ENCODE measurements around the gene COX6B2. TPM values are rescaled to one million over a fixed set of nuclear protein-coding genes. Genes with fewer than 3 reads are reported as not detected.

Gene COX6B2
- polyA plus RNA-seq, 1 of the 3 experiments (the other 2 are of a cell fraction): 0.74 TPM

GRCh38 chr19:55339105-55339888 lies 15.2 kb downstream of the COX6B2 start, which contains the start of gene KMT5C (continued):
- TF ChIP-seq CTCF (IDR thresholded peaks at IDR 0.05) (peak; percentile 33; the same call in 1 of the 2 replicates), RAD21 (IDR thresholded peaks at IDR 0.05; ENCODE audit: low read length) (peak; percentile 8; the same call in 1 of the 2 replicates), TCF12 (IDR thresholded peaks at IDR 0.05) (no peak), SIN3A (IDR thresholded peaks at IDR 0.05; ENCODE audit: borderline replicate concordance, low read depth, low read length) (peak; percentile 65; the same call in 1 of the 2 replicates), MEF2A (IDR thresholded peaks at IDR 0.05; ENCODE audit: borderline replicate concordance, low read depth) (no peak), POLR2AphosphoS5 (IDR thresholded peaks at IDR 0.05; ENCODE audit: low read depth, low read length) (peak; percentile 55; the same call in 1 of the 2 replicates), ELF1 (IDR thresholded peaks at IDR 0.05) (no peak), USF2 (IDR thresholded peaks at IDR 0.05; ENCODE audit: borderline replicate concordance, low read depth, low read length) (no peak), RXRA (IDR thresholded peaks at IDR 0.05; ENCODE audit: borderline replicate concordance, low read depth) (no peak), GABPA (IDR thresholded peaks at IDR 0.05; ENCODE audit: low read depth) (peak; percentile 45), MAX (IDR thresholded peaks at IDR 0.05; ENCODE audit: low read depth) (peak; percentile 7; the same call in 1 of the 2 replicates)

DNA sequence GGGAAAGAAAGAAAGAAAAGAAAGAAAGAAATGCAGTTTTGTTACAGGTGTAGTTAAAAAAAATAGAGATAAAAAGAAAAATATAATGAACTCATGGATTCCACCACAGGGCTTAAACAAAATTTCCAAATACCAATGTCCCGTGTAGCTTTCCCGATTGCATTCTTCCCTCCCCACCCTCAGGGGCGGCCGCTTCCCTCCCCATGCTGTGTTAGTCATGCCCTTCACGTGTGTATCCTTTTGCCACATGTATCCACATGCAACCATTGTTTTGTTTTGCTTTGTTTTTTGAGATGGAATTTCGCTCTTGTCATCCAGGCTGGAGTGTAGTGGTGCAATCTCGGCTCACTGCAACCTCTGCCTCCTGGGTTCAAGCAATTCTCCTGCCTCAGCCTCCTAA lies 18.4 kb downstream of the COX6B2 start:
- Histone ChIP-seq H3K9me3 (no peaks in the 10 kb centered on the region), H4K20me1 (ENCODE audit: insufficient read depth) (no peaks in the 10 kb centered on the region), H3K4me3 (ENCODE audit: low read depth in 2 of 2, low read length in 1 of 2) (no peak overlapping the region), H2AFZ (ENCODE audit: low read depth) (no peak overlapping the region), H3F3A (replicated peaks; ENCODE audit: insufficient read depth) (no peaks in the 10 kb centered on the region), H3K4me2 (no peak overlapping the region), H3K4me1 (ENCODE audit: control insufficient read depth in 1 of 2, insufficient read depth in 2 of 2, low read depth in 1 of 2, low read length in 1 of 2) (peaks cover 0 to 6% of the 10 kb centered on the region in 2 experiments; a peak in 2 of 4 replicates), H3K27me3 (ENCODE audit: insufficient read depth) (no peaks in the 10 kb centered on the region; the same call in 1 of the 2 replicates), H3K9me2 (no peaks in the 10 kb centered on the region), H3K36me3 (replicated peaks in 1 of 2; ENCODE audit: control insufficient read depth in 1 of 2, insufficient read depth in 2 of 2, low read length in 1 of 2) (no peaks in the 10 kb centered on the region), H3K79me2 (ENCODE audit: insufficient read depth) (peaks cover 9% of the 10 kb centered on the region; the same call in 1 of the 2 replicates), H3K27ac (ENCODE audit: low read depth in 2 of 2, low read length in 1 of 2) (no peak overlapping the region), H3K9ac (no peak overlapping the region)
- ChIA-PET CTCF (interaction anchor here (1.3 to 1.8 kb wide), 3 partner anchors 34 to 82 kb away, joined by 3 to 10 read pairs (median 3); partner anchors contain the start of gene TMEM238), POLR2A (no interaction called here)
- no peak for DNase-seq
- TF ChIP-seq REST (IDR thresholded peaks at IDR 0.05; ENCODE audit: low read depth, low read length) (no peak), TEAD4 (IDR thresholded peaks at IDR 0.05; ENCODE audit: borderline replicate concordance, insufficient read depth) (no peak), SIN3A (IDR thresholded peaks at IDR 0.05; ENCODE audit: borderline replicate concordance, low read depth, low read length) (no peak), RXRA (IDR thresholded peaks at IDR 0.05; ENCODE audit: borderline replicate concordance, low read depth) (no peak), NFIC (IDR thresholded peaks at IDR 0.05; ENCODE audit: borderline replicate concordance) (no peak), FOXJ3 (CRISPR knock-in tag; IDR thresholded peaks at IDR 0.05) (no peak), MXI1 (IDR thresholded peaks at IDR 0.05; ENCODE audit: low read depth, low read length) (no peak), ELF1 (IDR thresholded peaks at IDR 0.05) (no peak), RAD21 (IDR thresholded peaks at IDR 0.05; ENCODE audit: low read length) (no peak)
- TF ChIP-seq, protein P1, sequence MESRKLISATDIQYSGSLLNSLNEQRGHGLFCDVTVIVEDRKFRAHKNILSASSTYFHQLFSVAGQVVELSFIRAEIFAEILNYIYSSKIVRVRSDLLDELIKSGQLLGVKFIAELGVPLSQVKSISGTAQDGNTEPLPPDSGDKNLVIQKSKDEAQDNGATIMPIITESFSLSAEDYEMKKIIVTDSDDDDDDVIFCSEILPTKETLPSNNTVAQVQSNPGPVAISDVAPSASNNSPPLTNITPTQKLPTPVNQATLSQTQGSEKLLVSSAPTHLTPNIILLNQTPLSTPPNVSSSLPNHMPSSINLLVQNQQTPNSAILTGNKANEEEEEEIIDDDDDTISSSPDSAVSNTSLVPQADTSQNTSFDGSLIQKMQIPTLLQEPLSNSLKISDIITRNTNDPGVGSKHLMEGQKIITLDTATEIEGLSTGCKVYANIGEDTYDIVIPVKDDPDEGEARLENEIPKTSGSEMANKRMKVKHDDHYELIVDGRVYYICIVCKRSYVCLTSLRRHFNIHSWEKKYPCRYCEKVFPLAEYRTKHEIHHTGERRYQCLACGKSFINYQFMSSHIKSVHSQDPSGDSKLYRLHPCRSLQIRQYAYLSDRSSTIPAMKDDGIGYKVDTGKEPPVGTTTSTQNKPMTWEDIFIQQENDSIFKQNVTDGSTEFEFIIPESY (IDR thresholded peaks at IDR 0.05; ENCODE audit: borderline replicate concordance, low read depth): no peak
- TF ChIP-seq, protein P2, sequence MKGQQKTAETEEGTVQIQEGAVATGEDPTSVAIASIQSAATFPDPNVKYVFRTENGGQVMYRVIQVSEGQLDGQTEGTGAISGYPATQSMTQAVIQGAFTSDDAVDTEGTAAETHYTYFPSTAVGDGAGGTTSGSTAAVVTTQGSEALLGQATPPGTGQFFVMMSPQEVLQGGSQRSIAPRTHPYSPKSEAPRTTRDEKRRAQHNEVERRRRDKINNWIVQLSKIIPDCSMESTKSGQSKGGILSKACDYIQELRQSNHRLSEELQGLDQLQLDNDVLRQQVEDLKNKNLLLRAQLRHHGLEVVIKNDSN (IDR thresholded peaks at IDR 0.05; ENCODE audit: borderline replicate concordance, low read depth): no peak
- WGBS (ENCODE audit: low lambda C conversion rate): 82% methylated on average over 7 of the region's 7 CpGs
